Measurements from ENCODE around the gene LGALS14. TPM values are rescaled to one million over a fixed set of nuclear protein-coding genes. Genes with fewer than 3 reads are reported as not detected.

LGALS14 gene
- total and polyA plus RNA-seq, 9 donors, result not detected

- no peak for TF ChIP-seq EP300 (IDR thresholded peaks at IDR 0.05)
- TF ChIP-seq, protein P1, sequence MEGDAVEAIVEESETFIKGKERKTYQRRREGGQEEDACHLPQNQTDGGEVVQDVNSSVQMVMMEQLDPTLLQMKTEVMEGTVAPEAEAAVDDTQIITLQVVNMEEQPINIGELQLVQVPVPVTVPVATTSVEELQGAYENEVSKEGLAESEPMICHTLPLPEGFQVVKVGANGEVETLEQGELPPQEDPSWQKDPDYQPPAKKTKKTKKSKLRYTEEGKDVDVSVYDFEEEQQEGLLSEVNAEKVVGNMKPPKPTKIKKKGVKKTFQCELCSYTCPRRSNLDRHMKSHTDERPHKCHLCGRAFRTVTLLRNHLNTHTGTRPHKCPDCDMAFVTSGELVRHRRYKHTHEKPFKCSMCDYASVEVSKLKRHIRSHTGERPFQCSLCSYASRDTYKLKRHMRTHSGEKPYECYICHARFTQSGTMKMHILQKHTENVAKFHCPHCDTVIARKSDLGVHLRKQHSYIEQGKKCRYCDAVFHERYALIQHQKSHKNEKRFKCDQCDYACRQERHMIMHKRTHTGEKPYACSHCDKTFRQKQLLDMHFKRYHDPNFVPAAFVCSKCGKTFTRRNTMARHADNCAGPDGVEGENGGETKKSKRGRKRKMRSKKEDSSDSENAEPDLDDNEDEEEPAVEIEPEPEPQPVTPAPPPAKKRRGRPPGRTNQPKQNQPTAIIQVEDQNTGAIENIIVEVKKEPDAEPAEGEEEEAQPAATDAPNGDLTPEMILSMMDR (IDR thresholded peaks at IDR 0.05), result no peak
- TF ChIP-seq POLR2A (IDR thresholded peaks at IDR 0.05), result no peak
- Histone ChIP-seq H3K27me3 (no peaks in the 10 kb centered on the region), H3K36me3 (no peaks in the 10 kb centered on the region), H3K27ac (no peak overlapping the region), H3K4me1 (ENCODE audit: insufficient read depth) (no peaks in the 10 kb centered on the region), H3K4me3 (no peak overlapping the region), H3K9me3 (no peaks in the 10 kb centered on the region)
- 49 to 51% (median 51%) methylated on average over 5 of the region's 5 CpGs for WGBS, 3 donors
- DNase-seq, result no peak
- intact Hi-C loops (cut with DNase I), result no loop called here
Measured at GRCh38 chr19:39736088-39736487, 31.8 kb downstream of the LGALS14 start.

GRCh38 chr19:39737351-39737750, 33.1 kb downstream of the LGALS14 start:
- H3K9me3 ChIP-seq, result no peaks in the 10 kb centered on the region
- intact Hi-C loops (cut with DNase I), result no loop called here
- no peak for TF ChIP-seq EP300 (IDR thresholded peaks at IDR 0.05)
- no peak for TF ChIP-seq POLR2A (IDR thresholded peaks at IDR 0.05)
- TF ChIP-seq, protein P1 (IDR thresholded peaks at IDR 0.05), result no peak
- no peaks in the 10 kb centered on the region for H3K36me3 ChIP-seq
- DNase-seq, result no peak
- 69 to 83% (median 72%) methylated on average over 3 of the region's 3 CpGs for WGBS, 3 donors
- H3K27ac ChIP-seq, result no peak overlapping the region
- H3K27me3 ChIP-seq, result no peaks in the 10 kb centered on the region
- H3K4me1 ChIP-seq (ENCODE audit: insufficient read depth), result no peaks in the 10 kb centered on the region
- no peak overlapping the region for H3K4me3 ChIP-seq

GRCh38 chr19:39737891-39738290, 33.6 kb downstream of the LGALS14 start, which contains the start of gene CLC:
Gene CLC, minus strand, starts transcription at chr19:39738029. Its CDS starts 77 bp downstream, at chr19:39737952.
- Histone ChIP-seq H3K36me3 (no peaks in the 10 kb centered on the region), H3K4me1 (ENCODE audit: insufficient read depth) (no peaks in the 10 kb centered on the region), H3K27ac (no peak within 1 kb of the TSS), H3K4me3 (no peak within 1 kb of the TSS), H3K9me3 (no peaks in the 10 kb centered on the region), H3K27me3 (no peaks in the 10 kb centered on the region)
- TF ChIP-seq, protein P1 (IDR thresholded peaks at IDR 0.05), result no peak
- TF ChIP-seq POLR2A (IDR thresholded peaks at IDR 0.05) (no peak), EP300 (IDR thresholded peaks at IDR 0.05) (no peak)
- no peak for DNase-seq
- 18 to 30% (median 22%) methylated on average over 3 of the region's 3 CpGs for WGBS, 3 donors
- intact Hi-C loops (cut with DNase I), result no loop called here

- WGBS, 3 donors, result 13 to 17% (median 14%) methylated on average over 3 of the region's 3 CpGs
- Histone ChIP-seq H3K27me3 (no peaks in the 10 kb centered on the region), H3K9me3 (no peaks in the 10 kb centered on the region), H3K4me3 (no peak overlapping the region), H3K27ac (no peak overlapping the region), H3K4me1 (ENCODE audit: insufficient read depth) (no peaks in the 10 kb centered on the region), H3K36me3 (no peaks in the 10 kb centered on the region)
- TF ChIP-seq POLR2A (IDR thresholded peaks at IDR 0.05) (no peak), EP300 (IDR thresholded peaks at IDR 0.05) (no peak)
- TF ChIP-seq, protein P1 (IDR thresholded peaks at IDR 0.05), result no peak
- intact Hi-C loops (cut with DNase I), result no loop called here
- no peak for DNase-seq
Measured at GRCh38 chr19:39738814-39739213, 34.5 kb downstream of the LGALS14 start.
